ENCODE results near the gene OOSP2.

OOSP2 gene

GRCh38 chr11:60084631-60085273 lies 44.5 kb downstream of the OOSP2 start:
- DNase-seq = no peak

GRCh38 chr11:60085909-60086308 lies 45.7 kb downstream of the OOSP2 start:
- no peak for DNase-seq

DNA sequence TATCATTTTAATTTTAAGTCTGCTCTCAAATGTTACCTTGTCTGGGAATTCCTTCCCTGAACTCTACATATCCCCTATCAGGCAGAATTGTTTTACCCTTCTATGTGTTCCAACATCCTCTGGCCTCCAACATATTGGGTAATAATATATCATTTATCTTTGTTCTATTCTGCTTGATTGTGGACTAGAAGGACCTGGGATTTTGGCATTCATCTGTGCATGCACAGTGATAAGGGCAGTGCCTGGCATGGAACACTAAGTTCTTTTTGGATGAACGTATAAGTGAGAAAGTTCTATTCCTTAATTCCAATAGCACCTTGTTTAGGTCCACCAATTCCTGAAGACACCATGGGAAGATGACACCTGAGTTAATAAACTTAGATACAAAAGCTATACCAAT lies 47.0 kb downstream of the OOSP2 start:
- no peak for DNase-seq

GRCh38 chr11:60088364-60088763 lies 48.2 kb downstream of the OOSP2 start, which contains the start of gene MS4A2:
Gene MS4A2, plus strand, starts transcription at chr11:60088664. Its CDS starts 102 bp downstream, at chr11:60088766.
- DNase-seq = no peak

- DNase-seq = no peak
These were observed 55.4 kb downstream of the OOSP2 start for GRCh38 chr11:60095477-60096120.

DNA sequence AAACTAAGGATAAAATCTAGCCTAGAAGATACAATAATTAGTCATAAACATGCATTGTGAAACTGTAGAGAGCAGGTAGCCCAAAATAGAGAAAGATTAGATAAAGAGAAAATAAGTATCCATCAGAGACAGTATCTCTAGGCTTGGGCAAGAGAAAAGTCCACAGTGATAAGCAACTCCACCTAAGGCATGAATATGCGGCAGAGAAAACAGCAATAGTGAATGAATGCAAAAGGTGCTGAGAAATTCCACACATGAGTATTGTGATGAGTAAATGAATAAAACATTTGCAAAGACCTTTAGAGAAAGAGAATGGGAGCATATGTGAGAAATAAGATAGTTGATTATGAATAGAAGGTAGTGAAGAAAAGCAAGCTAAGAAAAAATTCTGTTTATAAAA lies 57.0 kb downstream of the OOSP2 start:
- DNase-seq = no peak
